HepG2 (cell line): Measurements from ENCODE around the gene IGF2. TPM values are rescaled to one million over a fixed set of nuclear protein-coding genes. Genes with fewer than 3 reads are reported as not detected.

Experiments used
- ATAD3A ChIP-seq: sonication (generic); formaldehyde crosslinking; IDR thresholded peaks from 2 replicates; pipeline ENCODE4 v1.4.0; 2020; ENCODE audit warnings: missing genetic modification reagents
- CHCHD3 ChIP-seq: sonication (generic); formaldehyde crosslinking; IDR thresholded peaks from 2 replicates; pipeline ENCODE4 v1.8.0; 2022; ENCODE audit warnings: mild to moderate bottlenecking, missing genetic modification reagents, moderate library complexity
- ETV6 ChIP-seq: sonication (generic); formaldehyde crosslinking; conservative IDR thresholded peaks from 2 replicates; pipeline ENCODE4 v1.4.0; 2020; ENCODE audit warnings: missing genetic modification reagents
- HNRNPK ChIP-seq: fragments of 200-400 bp; formaldehyde crosslinking; IDR thresholded peaks from 2 replicates; pipeline ENCODE4 v1.6.1; 2018; ENCODE audit warnings: low read length, low read depth, moderate library complexity, mild to moderate bottlenecking; ENCODE audit not compliant: poor library complexity, severe bottlenecking
- MED1 ChIP-seq: sonication (generic); formaldehyde crosslinking; IDR thresholded peaks from 2 replicates; pipeline ENCODE4 v1.4.0; 2020; ENCODE audit warnings: missing genetic modification reagents
- NONO ChIP-seq, 2 experiments: fragments of 450-650 bp in 1 of 2; sonication (generic) in 1 of 2; formaldehyde crosslinking in 1 of 2; IDR thresholded peaks in 1 of 2; conservative IDR thresholded peaks in 1 of 2; 2 replicates each; pipeline versions ENCODE4 v1.6.1 to v1.8.0; 2017 to 2022; ENCODE audit warnings: mild to moderate bottlenecking in 1 of 2, missing genetic modification reagents in 1 of 2, moderate library complexity in 1 of 2
- NR1H2 ChIP-seq: sonication (generic); formaldehyde crosslinking; IDR thresholded peaks from 2 replicates; pipeline ENCODE4 v1.8.1; 2022; ENCODE audit warnings: low read depth, missing genetic modification reagents, borderline replicate concordance
- POLR2AphosphoS5 ChIP-seq: IDR thresholded peaks from 2 replicates; pipeline ENCODE4 v1.6.1; 2012; ENCODE audit warnings: low read depth, low read length
- RAD21 ChIP-seq: fragments of 450-650 bp; formaldehyde crosslinking; IDR thresholded peaks from 2 replicates; pipeline ENCODE4 v1.5.0; 2020; ENCODE audit warnings: mild to moderate bottlenecking
- RFXANK ChIP-seq: IDR thresholded peaks from 2 replicates; pipeline ENCODE4 v1.6.1; 2016
- SIN3A ChIP-seq: IDR thresholded peaks from 2 replicates; pipeline ENCODE4 v1.6.1; 2011; ENCODE audit warnings: low read depth, mild to moderate bottlenecking, control low read depth, low read length, borderline replicate concordance
- SIX1 ChIP-seq: sonication (generic); formaldehyde crosslinking; IDR thresholded peaks from 2 replicates; pipeline ENCODE4 v1.4.0; 2020; ENCODE audit warnings: missing genetic modification reagents, borderline replicate concordance
- SP2 ChIP-seq: sonication (generic); formaldehyde crosslinking; IDR thresholded peaks from 2 replicates; pipeline ENCODE4 v1.5.1; 2020; ENCODE audit warnings: mild to moderate bottlenecking, missing genetic modification reagents
- SPEN ChIP-seq: sonication (generic); formaldehyde crosslinking; IDR thresholded peaks from 2 replicates; pipeline ENCODE4 v1.5.1; 2020; ENCODE audit warnings: low read depth, mild to moderate bottlenecking, missing genetic modification reagents
- XBP1 ChIP-seq: sonication (generic); formaldehyde crosslinking; IDR thresholded peaks from 2 replicates; pipeline ENCODE4 v1.5.0; 2020; ENCODE audit warnings: missing genetic modification reagents
- ZBTB40 ChIP-seq, 2 experiments: fragments of 450-650 bp in 1 of 2; sonication (generic) in 1 of 2; formaldehyde crosslinking in 1 of 2; IDR thresholded peaks; 2 replicates each; pipeline versions ENCODE4 v1.6.1 to v1.8.0; 2016 to 2022; ENCODE audit warnings: antibody characterized with exemption in 1 of 2, mild to moderate bottlenecking in 1 of 2, missing genetic modification reagents in 1 of 2
- ZFX ChIP-seq: sonication (generic); formaldehyde crosslinking; IDR thresholded peaks from 2 replicates; pipeline ENCODE4 v1.4.0; 2020; ENCODE audit warnings: mild to moderate bottlenecking, low read depth, missing genetic modification reagents, moderate library complexity
- ZNF34 ChIP-seq: sonication (generic); formaldehyde crosslinking; IDR thresholded peaks from 2 replicates; pipeline ENCODE4 v1.4.0; 2020; ENCODE audit warnings: mild to moderate bottlenecking, missing genetic modification reagents, borderline replicate concordance
- ZNF546 ChIP-seq: sonication (generic); formaldehyde crosslinking; conservative IDR thresholded peaks from 2 replicates; pipeline ENCODE4 v1.8.1; 2023; ENCODE audit warnings: mild to moderate bottlenecking, missing genetic modification reagents
- ZNF556 ChIP-seq: sonication (generic); formaldehyde crosslinking; IDR thresholded peaks from 2 replicates; pipeline ENCODE4 v1.4.0; 2020; ENCODE audit warnings: mild to moderate bottlenecking, missing genetic modification reagents, borderline replicate concordance
- ZNF644 ChIP-seq: IDR thresholded peaks from 2 replicates; pipeline ENCODE4 v1.6.1; 2016; ENCODE audit warnings: low read depth
- ZNF891 ChIP-seq: sonication (generic); formaldehyde crosslinking; IDR thresholded peaks from 2 replicates; pipeline ENCODE4 v1.5.0; 2020; ENCODE audit warnings: mild to moderate bottlenecking, missing genetic modification reagents
- polyA plus RNA-seq, 8 experiments: library from polyadenylated mRNA; depleted of rRNA in 3 of 8; stranded (reverse) in 7 of 8; unstranded in 1 of 8; fragments of >200 nt; fragmentation: Illumina TruSeq in 4 of 8; extraction: Trizol in 4 of 8; gene quantifications; 2 replicates each; pipeline versions ENCODE4 v1.2.1 to v1.2.3, GENCODE V29; 2011 to 2016; ENCODE audit warnings: low read depth in 4 of 8, missing spikeins in 1 of 8, mixed read lengths in 1 of 8; ENCODE audit not compliant: insufficient read depth in 1 of 8
- total RNA-seq, 5 experiments: library from RNA; depleted of rRNA; stranded (reverse); fragments of >200 nt; fragmentation: Illumina TruSeq; extraction: Trizol; gene quantifications; 2 replicates each; pipeline ENCODE4 v1.2.3, GENCODE V29; 2016; ENCODE audit warnings: low read depth in 1 of 5

IGF2 gene
- total and polyA plus RNA-seq, 2 of the 13 experiments (the other 11 are each of a cell fraction or from before 2014, with no cell fraction given): 79.1 to 254 TPM

GRCh38 chr11:2129699-2130366 lies 9.4 kb downstream of the IGF2 start (continued):
- no peak for TF ChIP-seq ZBTB40 (IDR thresholded peaks at IDR 0.05)
- peak; percentile 47; the same call in 1 of the 2 replicates for TF ChIP-seq ZBTB40 (CRISPR knock-in tag; IDR thresholded peaks at IDR 0.05)
- TF ChIP-seq ZNF891 (CRISPR knock-in tag): peak; percentile 28; the same call in 1 of the 2 replicates
- peak; percentile 31; the same call in 1 of the 2 replicates for TF ChIP-seq ZFX (CRISPR knock-in tag)
- peak; percentile 92 for TF ChIP-seq POLR2AphosphoS5
- no peak for TF ChIP-seq ATAD3A (CRISPR knock-in tag)
- no peak for TF ChIP-seq HNRNPK
- peak; percentile 58; the same call in 1 of the 2 replicates for TF ChIP-seq SPEN (CRISPR knock-in tag)
- TF ChIP-seq NONO (IDR thresholded peaks at IDR 0.05): no peak
- TF ChIP-seq NONO (CRISPR knock-in tag; conservative IDR thresholded peaks at IDR 0.05): peak; percentile 94
- peak; percentile 20; the same call in 1 of the 2 replicates for TF ChIP-seq ZNF556 (CRISPR knock-in tag)
- TF ChIP-seq RAD21 (CRISPR knock-in tag): no peak
- TF ChIP-seq RFXANK (CRISPR knock-in tag): no peak
- no peak for TF ChIP-seq XBP1 (CRISPR knock-in tag)
- TF ChIP-seq SIN3A: 0 out of 2 replicates have a peak, but pooled peaks have one; percentile 32
- no peak for TF ChIP-seq ZNF644 (CRISPR knock-in tag)
- peak; percentile 26; the same call in 1 of the 2 replicates for TF ChIP-seq MED1 (CRISPR knock-in tag)
- TF ChIP-seq CHCHD3 (CRISPR knock-in tag): 0 out of 2 replicates have a peak, but pooled peaks have one; percentile 29
- TF ChIP-seq ZNF546 (CRISPR knock-in tag): no peak
- TF ChIP-seq SP2: no peak
- no peak for TF ChIP-seq ZNF34 (CRISPR knock-in tag)
- no peak for TF ChIP-seq ETV6
- peak; percentile 56; the same call in 1 of the 2 replicates for TF ChIP-seq NR1H2
- TF ChIP-seq SIX1 (CRISPR knock-in tag): peak; percentile 19; the same call in 1 of the 2 replicates
